ENCODE results near the gene RBM12.

Gene RBM12

GRCh38 chr20:35619196-35620095, 45.3 kb downstream of the RBM12 start:
- peak; percentile 71 for TF ChIP-seq CTCF (IDR thresholded peaks at IDR 0.05; ENCODE audit: insufficient read depth, low read depth, low read length, missing control alignments)
- DNase-seq (ENCODE audit: low read depth): peak; percentile 88
- H3K4me3 ChIP-seq (ENCODE audit: low read depth, low read length): peak overlapping the region; percentile 79

GRCh38 chr20:35618263-35619131, 46.2 kb downstream of the RBM12 start:
- TF ChIP-seq CTCF (IDR thresholded peaks at IDR 0.05; ENCODE audit: insufficient read depth, low read depth, low read length, missing control alignments): no peak
- peak; percentile 39 for DNase-seq (ENCODE audit: low read depth)
- peak overlapping the region; percentile 79 for H3K4me3 ChIP-seq (ENCODE audit: low read depth, low read length)

GRCh38 chr20:35617397-35618262, 47.1 kb downstream of the RBM12 start:
- DNase-seq (ENCODE audit: low read depth): peak; percentile 78
- H3K4me3 ChIP-seq (ENCODE audit: low read depth, low read length): peak overlapping the region; percentile 79
- peak; percentile 22 for TF ChIP-seq CTCF (IDR thresholded peaks at IDR 0.05; ENCODE audit: insufficient read depth, low read depth, low read length, missing control alignments)

DNA sequence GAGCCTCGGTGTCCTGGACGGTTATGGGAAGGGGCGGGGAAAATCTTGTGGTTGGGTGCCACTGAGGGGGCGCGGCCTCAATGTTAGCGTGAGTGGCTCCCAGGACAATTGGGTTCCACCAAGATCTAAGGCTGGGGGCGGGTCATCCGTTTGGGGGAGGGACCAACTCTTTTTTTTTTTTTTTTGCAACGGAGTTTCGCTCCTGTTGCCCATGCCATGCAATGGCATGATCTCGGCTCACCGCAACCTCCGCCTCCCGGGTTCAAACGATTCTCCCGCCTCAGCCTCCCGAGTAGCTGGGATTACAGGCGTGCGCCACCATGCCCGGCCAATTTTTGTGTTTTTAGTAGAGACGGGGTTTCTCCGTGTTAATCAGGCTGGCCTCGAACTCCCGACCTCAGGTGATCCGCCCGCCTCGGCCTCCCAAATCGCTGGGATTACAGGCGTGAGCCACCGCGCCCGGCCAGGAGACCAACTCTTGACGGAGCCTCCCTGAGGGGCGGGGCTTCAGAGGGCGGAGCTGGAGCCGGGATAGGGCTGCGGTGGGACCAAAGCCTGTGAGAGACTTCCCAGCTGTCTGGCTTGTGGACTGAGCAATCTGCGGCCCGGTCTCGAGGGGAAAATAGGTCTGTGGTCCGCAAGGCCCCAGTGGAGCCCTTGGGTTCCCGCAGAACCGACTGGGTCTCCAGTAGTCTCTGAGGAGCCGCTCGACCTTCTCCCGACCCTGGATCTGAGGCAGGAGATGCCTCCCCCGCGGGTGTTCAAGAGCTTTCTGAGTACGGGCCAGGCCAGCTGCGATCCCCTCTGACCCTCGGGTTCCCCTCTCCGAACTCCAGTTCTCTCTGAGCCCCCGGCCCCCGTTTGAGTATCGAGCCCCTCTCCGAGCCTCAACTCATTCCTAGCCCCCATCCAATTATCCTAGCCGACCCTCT, 48.0 kb downstream of the RBM12 start:
- DNase-seq (ENCODE audit: low read depth): peak; percentile 81
- H3K4me3 ChIP-seq (ENCODE audit: low read depth, low read length): peak overlapping the region; percentile 79

More for the DNA sequence above, 48.0 kb downstream of the RBM12 start:
- no peak for TF ChIP-seq CTCF (IDR thresholded peaks at IDR 0.05; ENCODE audit: insufficient read depth, low read depth, low read length, missing control alignments)

Measured in GM12865 (cell line).